HepG2 (cell line): ENCODE data around the gene SF3B6. TPM values are rescaled to one million over a fixed set of nuclear protein-coding genes. Genes with fewer than 3 reads are reported as not detected.

Experiments
- CREB1 ChIP-seq, 2 experiments: fragments of 450-650 bp in 1 of 2; IDR thresholded peaks; 2 replicates each; pipeline ENCODE4 v1.6.1; 2016 to 2017; ENCODE audit warnings: control low read depth in 1 of 2, mild to moderate bottlenecking in 1 of 2, missing compliant biosample characterization in 1 of 2, missing genetic modification characterization in 1 of 2
- E2F2 ChIP-seq: sonication (generic); formaldehyde crosslinking; IDR thresholded peaks from 2 replicates; pipeline ENCODE4 v1.4.0; 2020; ENCODE audit warnings: missing genetic modification reagents, borderline replicate concordance
- FOXK2 ChIP-seq: fragments of 450-650 bp; IDR thresholded peaks from 2 replicates; pipeline ENCODE4 v1.6.1; 2016
- GMEB1 ChIP-seq: sonication (generic); formaldehyde crosslinking; IDR thresholded peaks from 2 replicates; pipeline ENCODE4 v1.5.1; 2020; ENCODE audit warnings: missing genetic modification reagents, mild to moderate bottlenecking, borderline replicate concordance
- KIAA2018 ChIP-seq: sonication (generic); formaldehyde crosslinking; IDR thresholded peaks from 2 replicates; pipeline ENCODE4 v1.5.0; 2020; ENCODE audit warnings: mild to moderate bottlenecking, missing genetic modification reagents, borderline replicate concordance
- MAZ ChIP-seq, 2 experiments: sonication (generic) in 1 of 2; formaldehyde crosslinking in 1 of 2; IDR thresholded peaks; 2 replicates each; pipeline versions ENCODE4 v1.5.0 to v1.6.1; 2012 to 2020; ENCODE audit warnings: low read depth in 2 of 2, mild to moderate bottlenecking in 2 of 2, borderline replicate concordance in 1 of 2, improper control_type of control experiment in 1 of 2, low read length in 1 of 2, missing genetic modification reagents in 1 of 2, moderate library complexity in 1 of 2
- PATZ1 ChIP-seq: sonication (generic); formaldehyde crosslinking; IDR thresholded peaks from 2 replicates; pipeline ENCODE4 v1.4.0; 2020; ENCODE audit warnings: missing genetic modification reagents
- RAD21 ChIP-seq: fragments of 450-650 bp; formaldehyde crosslinking; IDR thresholded peaks from 2 replicates; pipeline ENCODE4 v1.5.0; 2020; ENCODE audit warnings: mild to moderate bottlenecking
- RARA ChIP-seq: IDR thresholded peaks from 2 replicates; pipeline ENCODE4 v1.6.1; 2016; ENCODE audit warnings: missing genetic modification reagents, missing compliant biosample characterization
- TAF1 ChIP-seq: sonication (generic); formaldehyde crosslinking; IDR thresholded peaks from 2 replicates; pipeline ENCODE4 v1.4.0; 2020; ENCODE audit warnings: missing genetic modification reagents
- TGIF2 ChIP-seq: IDR thresholded peaks from 2 replicates; pipeline ENCODE4 v1.6.1; 2016; ENCODE audit warnings: control low read depth, missing compliant biosample characterization
- XBP1 ChIP-seq: sonication (generic); formaldehyde crosslinking; IDR thresholded peaks from 2 replicates; pipeline ENCODE4 v1.5.0; 2020; ENCODE audit warnings: missing genetic modification reagents
- ZNF256 ChIP-seq: sonication (generic); formaldehyde crosslinking; conservative IDR thresholded peaks from 2 replicates; pipeline ENCODE4 v1.4.0; 2020; ENCODE audit warnings: missing genetic modification reagents
- ZNF652 ChIP-seq: IDR thresholded peaks from 2 replicates; pipeline ENCODE4 v1.6.1; 2016; ENCODE audit warnings: low read depth, borderline replicate concordance
- polyA plus RNA-seq, 8 experiments: library from polyadenylated mRNA; depleted of rRNA in 3 of 8; stranded (reverse) in 7 of 8; unstranded in 1 of 8; fragments of >200 nt; fragmentation: Illumina TruSeq in 4 of 8; extraction: Trizol in 4 of 8; gene quantifications; 2 replicates each; pipeline versions ENCODE4 v1.2.1 to v1.2.3, GENCODE V29; 2011 to 2016; ENCODE audit warnings: low read depth in 4 of 8, missing spikeins in 1 of 8, mixed read lengths in 1 of 8; ENCODE audit not compliant: insufficient read depth in 1 of 8
- total RNA-seq, 5 experiments: library from RNA; depleted of rRNA; stranded (reverse); fragments of >200 nt; fragmentation: Illumina TruSeq; extraction: Trizol; gene quantifications; 2 replicates each; pipeline ENCODE4 v1.2.3, GENCODE V29; 2016; ENCODE audit warnings: low read depth in 1 of 5

The SF3B6 gene
- total and polyA plus RNA-seq, 2 of the 13 experiments (the other 11 are each of a cell fraction or from before 2014, with no cell fraction given) = 177 to 182 TPM

- no peak for TF ChIP-seq KIAA2018 (CRISPR knock-in tag)
- TF ChIP-seq GMEB1 (CRISPR knock-in tag) = no peak
- peak; percentile 63; the same call in 1 of the 2 replicates for TF ChIP-seq ZNF652
- peak; percentile 39 for TF ChIP-seq CREB1 (IDR thresholded peaks at IDR 0.05)
- no peak for TF ChIP-seq CREB1 (CRISPR knock-in tag; IDR thresholded peaks at IDR 0.05)
- TF ChIP-seq TGIF2 (CRISPR knock-in tag) = 0 out of 2 replicates have a peak, but pooled peaks have one; percentile 32
- TF ChIP-seq ZNF256 (CRISPR knock-in tag) = no peak
- no peak for TF ChIP-seq E2F2
- no peak for TF ChIP-seq XBP1 (CRISPR knock-in tag)
- TF ChIP-seq RARA (CRISPR knock-in tag) = peak; percentile 72
- TF ChIP-seq MAZ (IDR thresholded peaks at IDR 0.05; ENCODE audit: borderline replicate concordance, low read depth, low read length) = peak; percentile 24; the same call in 1 of the 2 replicates
- TF ChIP-seq MAZ (CRISPR knock-in tag; IDR thresholded peaks at IDR 0.05; ENCODE audit: low read depth) = 0 out of 2 replicates have a peak, but pooled peaks have one; percentile 34
- TF ChIP-seq FOXK2 = 0 out of 2 replicates have a peak, but pooled peaks have one; percentile 6
- TF ChIP-seq TAF1 (CRISPR knock-in tag) = peak; percentile 49; the same call in 1 of the 2 replicates
- no peak for TF ChIP-seq RAD21 (CRISPR knock-in tag)
- TF ChIP-seq PATZ1 = peak; percentile 76
These were observed 30.3 kb downstream of the SF3B6 start (continued) for GRCh38 chr2:24045511-24046508.
